ENCODE measurements around the gene SYT2.

DNA sequence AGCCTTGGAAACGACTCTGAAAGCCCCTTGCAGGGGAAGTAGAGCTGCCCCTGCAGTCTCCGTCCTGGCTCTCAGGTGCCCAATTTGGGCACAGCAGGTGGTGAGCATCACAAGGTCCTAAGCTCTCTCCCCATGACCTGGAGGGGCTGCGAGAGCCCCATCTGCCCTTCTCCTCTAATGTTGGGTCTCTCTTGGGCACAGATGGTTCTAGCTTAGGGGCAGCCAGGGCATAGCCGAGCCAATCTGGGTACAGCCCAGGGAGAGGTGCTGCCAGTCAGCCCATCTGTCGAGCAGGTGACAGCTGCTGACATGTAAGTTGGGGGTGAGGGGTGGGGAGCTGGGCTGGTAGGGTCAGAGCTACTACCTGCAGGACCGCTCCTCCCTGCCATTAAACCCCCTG lies 50.7 kb downstream of the SYT2 start:
- TF ChIP-seq, protein P1, sequence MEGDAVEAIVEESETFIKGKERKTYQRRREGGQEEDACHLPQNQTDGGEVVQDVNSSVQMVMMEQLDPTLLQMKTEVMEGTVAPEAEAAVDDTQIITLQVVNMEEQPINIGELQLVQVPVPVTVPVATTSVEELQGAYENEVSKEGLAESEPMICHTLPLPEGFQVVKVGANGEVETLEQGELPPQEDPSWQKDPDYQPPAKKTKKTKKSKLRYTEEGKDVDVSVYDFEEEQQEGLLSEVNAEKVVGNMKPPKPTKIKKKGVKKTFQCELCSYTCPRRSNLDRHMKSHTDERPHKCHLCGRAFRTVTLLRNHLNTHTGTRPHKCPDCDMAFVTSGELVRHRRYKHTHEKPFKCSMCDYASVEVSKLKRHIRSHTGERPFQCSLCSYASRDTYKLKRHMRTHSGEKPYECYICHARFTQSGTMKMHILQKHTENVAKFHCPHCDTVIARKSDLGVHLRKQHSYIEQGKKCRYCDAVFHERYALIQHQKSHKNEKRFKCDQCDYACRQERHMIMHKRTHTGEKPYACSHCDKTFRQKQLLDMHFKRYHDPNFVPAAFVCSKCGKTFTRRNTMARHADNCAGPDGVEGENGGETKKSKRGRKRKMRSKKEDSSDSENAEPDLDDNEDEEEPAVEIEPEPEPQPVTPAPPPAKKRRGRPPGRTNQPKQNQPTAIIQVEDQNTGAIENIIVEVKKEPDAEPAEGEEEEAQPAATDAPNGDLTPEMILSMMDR (IDR thresholded peaks at IDR 0.05), result no peak
- TF ChIP-seq ZFX (IDR thresholded peaks at IDR 0.05; ENCODE audit: borderline replicate concordance), result no peak
